Osteocyte (in vitro differentiated cells): ENCODE measurements around the gene MT4. TPM values are rescaled to one million over a fixed set of nuclear protein-coding genes. Genes with fewer than 3 reads are reported as not detected.

Source experiments
- DNase-seq: peaks from one replicate; pipeline ENCODE4 v3.0.0; 2021; ENCODE audit warnings: mixed read lengths; ENCODE audit not compliant: unreplicated experiment; ENCODE audit errors: extremely low spot score
- H3K27ac Mint-ChIP-seq: one replicate; pipeline ENCODE4 v1.8.0; 2021; ENCODE audit warnings: mild to moderate bottlenecking, mixed read lengths; ENCODE audit not compliant: unreplicated experiment
- H3K27me3 Mint-ChIP-seq: one replicate; pipeline ENCODE4 v1.8.0; 2021; ENCODE audit warnings: mixed read lengths; ENCODE audit not compliant: unreplicated experiment
- H3K36me3 Mint-ChIP-seq: one replicate; pipeline ENCODE4 v1.8.0; 2021; ENCODE audit warnings: mixed read lengths; ENCODE audit not compliant: unreplicated experiment
- H3K4me1 Mint-ChIP-seq: one replicate; pipeline ENCODE4 v1.8.0; 2021; ENCODE audit warnings: mixed read lengths; ENCODE audit not compliant: unreplicated experiment
- H3K4me3 Mint-ChIP-seq: one replicate; pipeline ENCODE4 v1.8.0; 2021; ENCODE audit warnings: mild to moderate bottlenecking, moderate library complexity, mixed read lengths; ENCODE audit not compliant: unreplicated experiment
- H3K9me3 Mint-ChIP-seq: one replicate; pipeline ENCODE4 v1.8.0; 2021; ENCODE audit warnings: mixed read lengths; ENCODE audit not compliant: unreplicated experiment
- total RNA-seq: library from RNA; stranded (reverse); gene quantifications from 2 replicates; pipeline ENCODE4 v1.2.1, GENCODE V29; 2021
- TF ChIP-seq, protein P1 (sequence below): fragments of 200-600 bp; sonication (generic); IDR thresholded peaks from 2 replicates; pipeline ENCODE4 v1.5.0; 2021; ENCODE audit warnings: antibody characterized with exemption, mild to moderate bottlenecking, moderate library complexity

Gene MT4
- total RNA-seq, 1 donor from 2014 or later: not detected

DNA sequence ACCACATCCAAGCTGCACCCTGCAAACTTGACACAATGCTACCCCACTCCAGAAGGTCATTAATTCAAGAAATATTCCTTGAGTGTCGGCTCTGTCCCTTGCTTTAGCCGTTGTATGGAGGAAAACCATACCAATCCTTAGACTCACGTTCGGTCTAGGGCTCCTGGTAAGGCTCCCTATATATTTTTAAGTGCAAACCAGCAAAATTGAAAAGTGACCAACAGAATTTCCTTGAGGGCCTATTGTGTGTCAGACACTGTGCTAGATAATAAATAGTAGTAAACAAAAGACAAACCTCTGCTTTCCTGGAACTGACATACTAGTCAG lies 44.7 kb upstream of the MT4 start:
- Mint-ChIP-seq H3K27me3 (no peaks in the 10 kb centered on the region), H3K4me3 (peak overlapping the region; percentile 86), H3K36me3 (no peaks in the 10 kb centered on the region), H3K9me3 (no peaks in the 10 kb centered on the region), H3K27ac (peak overlapping the region; percentile 47), H3K4me1 (peaks cover 54% of the 10 kb centered on the region)
- DNase-seq: no peak
- TF ChIP-seq, protein P1, sequence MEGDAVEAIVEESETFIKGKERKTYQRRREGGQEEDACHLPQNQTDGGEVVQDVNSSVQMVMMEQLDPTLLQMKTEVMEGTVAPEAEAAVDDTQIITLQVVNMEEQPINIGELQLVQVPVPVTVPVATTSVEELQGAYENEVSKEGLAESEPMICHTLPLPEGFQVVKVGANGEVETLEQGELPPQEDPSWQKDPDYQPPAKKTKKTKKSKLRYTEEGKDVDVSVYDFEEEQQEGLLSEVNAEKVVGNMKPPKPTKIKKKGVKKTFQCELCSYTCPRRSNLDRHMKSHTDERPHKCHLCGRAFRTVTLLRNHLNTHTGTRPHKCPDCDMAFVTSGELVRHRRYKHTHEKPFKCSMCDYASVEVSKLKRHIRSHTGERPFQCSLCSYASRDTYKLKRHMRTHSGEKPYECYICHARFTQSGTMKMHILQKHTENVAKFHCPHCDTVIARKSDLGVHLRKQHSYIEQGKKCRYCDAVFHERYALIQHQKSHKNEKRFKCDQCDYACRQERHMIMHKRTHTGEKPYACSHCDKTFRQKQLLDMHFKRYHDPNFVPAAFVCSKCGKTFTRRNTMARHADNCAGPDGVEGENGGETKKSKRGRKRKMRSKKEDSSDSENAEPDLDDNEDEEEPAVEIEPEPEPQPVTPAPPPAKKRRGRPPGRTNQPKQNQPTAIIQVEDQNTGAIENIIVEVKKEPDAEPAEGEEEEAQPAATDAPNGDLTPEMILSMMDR: no peak

- Mint-ChIP-seq H3K4me1 (peaks cover 22% of the 10 kb centered on the region), H3K27ac (peak overlapping the region; percentile 86), H3K36me3 (no peaks in the 10 kb centered on the region), H3K9me3 (no peaks in the 10 kb centered on the region), H3K27me3 (no peaks in the 10 kb centered on the region), H3K4me3 (peak overlapping the region; percentile 38)
- TF ChIP-seq, protein P1: no peak
- DNase-seq: no peak
Observed at GRCh38 chr16:56525236-56525635, 39.6 kb upstream of the MT4 start.

DNA sequence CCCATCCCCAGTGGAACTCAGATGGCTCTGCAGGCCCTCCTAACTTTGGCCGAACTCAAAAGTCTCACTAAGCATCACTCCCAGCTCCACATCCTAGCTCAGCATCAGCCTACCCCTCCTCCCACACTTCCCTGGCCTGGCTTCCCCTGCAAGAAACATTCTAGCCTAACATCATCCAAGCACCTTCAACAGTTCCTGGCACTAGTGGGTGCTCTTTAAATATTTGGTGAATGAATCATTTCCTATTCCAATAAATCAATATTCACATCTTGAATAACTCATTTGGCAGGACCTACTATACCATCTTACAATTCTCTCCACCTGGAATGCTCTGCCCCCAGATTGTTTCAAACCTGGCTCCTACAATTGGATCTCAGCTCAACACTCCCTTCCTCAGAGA lies 34.0 kb upstream of the MT4 start:
- peaks cover 4% of the 10 kb centered on the region for H3K27me3 Mint-ChIP-seq
- TF ChIP-seq, protein P1: no peak
- H3K36me3 Mint-ChIP-seq: no peaks in the 10 kb centered on the region
- no peak overlapping the region for H3K27ac Mint-ChIP-seq
- H3K9me3 Mint-ChIP-seq: no peaks in the 10 kb centered on the region
- H3K4me3 Mint-ChIP-seq: no peak overlapping the region
- no peak for DNase-seq
- peaks cover 6% of the 10 kb centered on the region for H3K4me1 Mint-ChIP-seq

GRCh38 chr16:56532714-56533113 lies 32.2 kb upstream of the MT4 start:
- H3K36me3 Mint-ChIP-seq: no peaks in the 10 kb centered on the region
- H3K27me3 Mint-ChIP-seq: peaks cover 4% of the 10 kb centered on the region
- H3K9me3 Mint-ChIP-seq: no peaks in the 10 kb centered on the region
- no peak overlapping the region for H3K27ac Mint-ChIP-seq
- H3K4me3 Mint-ChIP-seq: no peak overlapping the region
- TF ChIP-seq, protein P1: no peak
- DNase-seq: no peak
- no peaks in the 10 kb centered on the region for H3K4me1 Mint-ChIP-seq

- H3K4me3 Mint-ChIP-seq: no peak overlapping the region
- H3K4me1 Mint-ChIP-seq: no peaks in the 10 kb centered on the region
- peaks cover 9% of the 10 kb centered on the region for H3K27me3 Mint-ChIP-seq
- TF ChIP-seq, protein P1: no peak
- no peak for DNase-seq
- H3K9me3 Mint-ChIP-seq: no peaks in the 10 kb centered on the region
- H3K27ac Mint-ChIP-seq: no peak overlapping the region
- H3K36me3 Mint-ChIP-seq: no peaks in the 10 kb centered on the region
Observed at GRCh38 chr16:56534847-56535383, 30.0 kb upstream of the MT4 start.
